HG02981 (cell line): Measurements from ENCODE around the gene CIC.

Source experiments
- ATAC-seq: cut with Tn5 transposase; IDR thresholded peaks from one replicate; pipeline ENCODE4 v1.9.1; 2021; ENCODE audit warnings: mild to moderate bottlenecking, moderate library complexity; ENCODE audit not compliant: unreplicated experiment

CIC gene

GRCh38 chr19:42242512-42243409, 26.3 kb upstream of the CIC start, which contains the start of gene GSK3A:
Gene GSK3A (minus strand): TSS chr19:42242602. CDS start chr19:42242465, 137 bp downstream.
- peak; percentile 63 for ATAC-seq

GRCh38 chr19:42244347-42245220, 24.5 kb upstream of the CIC start:
- peak; percentile 42 for ATAC-seq

- ATAC-seq: no peak
Measured at GRCh38 chr19:42245231-42245630, 23.8 kb upstream of the CIC start.

GRCh38 chr19:42246143-42246921, 22.7 kb upstream of the CIC start:
- ATAC-seq: no peak

- no peak for ATAC-seq
Measured at GRCh38 chr19:42246922-42247639, 22.0 kb upstream of the CIC start.

GRCh38 chr19:42247640-42248199, 21.3 kb upstream of the CIC start:
- ATAC-seq: no peak

GRCh38 chr19:42248270-42249148, 20.5 kb upstream of the CIC start:
- no peak for ATAC-seq

- no peak for ATAC-seq
Measured at GRCh38 chr19:42249149-42249750, 19.8 kb upstream of the CIC start.

- no peak for ATAC-seq
Measured at GRCh38 chr19:42249769-42250168, 19.3 kb upstream of the CIC start.

GRCh38 chr19:42250183-42250665, 18.8 kb upstream of the CIC start:
- no peak for ATAC-seq

GRCh38 chr19:42250666-42251531, 18.2 kb upstream of the CIC start:
- ATAC-seq: no peak

GRCh38 chr19:42251572-42252358, 17.3 kb upstream of the CIC start:
- no peak for ATAC-seq

GRCh38 chr19:42252365-42253244, 16.4 kb upstream of the CIC start:
- ATAC-seq: no peak

- no peak for ATAC-seq
Measured at GRCh38 chr19:42253245-42254088, 15.6 kb upstream of the CIC start.
